Erythroblast (primary cell): ENCODE measurements around the gene PANX3.

Experiments used
- GATA1 ChIP-seq: IDR thresholded peaks from 2 replicates; pipeline ENCODE4 v1.6.1; 2011; ENCODE audit warnings: low read depth, mild to moderate bottlenecking, control low read depth, low read length, moderate library complexity
- POLR2A ChIP-seq: IDR thresholded peaks from 2 replicates; pipeline ENCODE4 v1.6.1; 2011; ENCODE audit warnings: mild to moderate bottlenecking, low read length

- TF ChIP-seq POLR2A, result no peak
- TF ChIP-seq GATA1, result no peak
These were observed 58.0 kb downstream of the PANX3 start for GRCh38 chr11:124669193-124669592.
